Lung (tissue), 12 donors: Measurements from ENCODE around the gene RAMP3. TPM values are rescaled to one million over a fixed set of nuclear protein-coding genes. Genes with fewer than 3 reads are reported as not detected.
A peak's percentile ranks its signal among the peaks of the same experiment; 100 is the strongest.

ENCODE experiments used
- ATAC-seq: fragments of 200-7000 bp; cut with Tn5 transposase; one replicate; pipeline ENCODE4 v1.9.1; 2020; ENCODE audit warnings: moderate number of reproducible peaks; ENCODE audit not compliant: insufficient read depth, low FRiP score
- DNase-seq, 3 donors: peaks; one replicate each; pipeline ENCODE4 v3.0.0-alpha.2; 2013 to 2017
- H3K27ac ChIP-seq, 2 donors: one replicate each; pipeline ENCODE4 v1.5.1; 2013; ENCODE audit warnings: mild to moderate bottlenecking in 2 of 2, moderate library complexity in 2 of 2, control low read depth in 1 of 2, inconsistent platforms in 1 of 2, low read depth in 1 of 2, low read length in 1 of 2
- H3K27me3 ChIP-seq, 3 donors: one replicate each; pipeline ENCODE4 v1.5.1; 2013; ENCODE audit warnings: low read length in 2 of 3; ENCODE audit not compliant: control insufficient read depth in 3 of 3, insufficient read depth in 3 of 3
- H3K36me3 ChIP-seq, 4 donors: one replicate each; pipeline ENCODE4 v1.5.1; 2013; ENCODE audit warnings: low read length in 4 of 4, mild to moderate bottlenecking in 1 of 4, moderate library complexity in 1 of 4; ENCODE audit not compliant: control insufficient read depth in 4 of 4, insufficient read depth in 4 of 4
- H3K4me1 ChIP-seq, 5 donors: one replicate each; pipeline ENCODE4 v1.5.1; 2013; ENCODE audit warnings: low read length in 5 of 5, mild to moderate bottlenecking in 2 of 5, moderate library complexity in 1 of 5; ENCODE audit not compliant: control insufficient read depth in 5 of 5, insufficient read depth in 5 of 5
- H3K4me3 ChIP-seq: one replicate; pipeline ENCODE4 v1.5.1; 2013; ENCODE audit warnings: mild to moderate bottlenecking, control low read depth, moderate library complexity
- H3K9ac ChIP-seq, 2 donors: one replicate each; pipeline ENCODE4 v1.5.1; 2013; ENCODE audit warnings: low read length in 2 of 2, control low read depth in 1 of 2; ENCODE audit not compliant: insufficient read depth in 1 of 2
- H3K9me3 ChIP-seq, 4 donors: one replicate each; pipeline ENCODE4 v1.5.1; 2013; ENCODE audit warnings: low read length in 3 of 4, mild to moderate bottlenecking in 1 of 4, moderate library complexity in 1 of 4; ENCODE audit not compliant: control insufficient read depth in 4 of 4, insufficient read depth in 3 of 4
- WGBS, 2 donors: extraction: QIAGEN DNeasy Blood & Tissue Kit; methylation state at CpG; one replicate each; pipeline ENCODE4 v1.1.7; 2013; 5-methylcytosine and 5-hydroxymethylcytosine counted together
- polyA plus RNA-seq, 2 donors: library from polyadenylated mRNA; stranded (reverse); fragments of 200-250 nt; gene quantifications; one replicate each; pipeline ENCODE4 v1.2.1, GENCODE V29; 2013
- total RNA-seq, 2 donors: library from RNA; depleted of rRNA in 1 of 2; stranded (reverse); fragments of >200 nt in 1 of 2; gene quantifications; one replicate each; pipeline ENCODE4 v1.2.1, GENCODE V29; 2014 to 2021
- TF ChIP-seq, protein P1 (sequence below): IDR thresholded peaks from 2 replicates; pipeline ENCODE4 v1.5.1; 2012; ENCODE audit warnings: mild to moderate bottlenecking; ENCODE audit errors: control extremely low read depth, extremely low read depth
- donor health status: control.
- donor health status: control.
- donor health status: Bipolar disorder and iron deficiency.
- donor health status: healthy.
- donor health status: DM: yes; HTN: yes; CAD: no.

Gene RAMP3
- total and polyA plus RNA-seq, 4 donors: 47.3 to 116 (median 63.3) TPM

DNA sequence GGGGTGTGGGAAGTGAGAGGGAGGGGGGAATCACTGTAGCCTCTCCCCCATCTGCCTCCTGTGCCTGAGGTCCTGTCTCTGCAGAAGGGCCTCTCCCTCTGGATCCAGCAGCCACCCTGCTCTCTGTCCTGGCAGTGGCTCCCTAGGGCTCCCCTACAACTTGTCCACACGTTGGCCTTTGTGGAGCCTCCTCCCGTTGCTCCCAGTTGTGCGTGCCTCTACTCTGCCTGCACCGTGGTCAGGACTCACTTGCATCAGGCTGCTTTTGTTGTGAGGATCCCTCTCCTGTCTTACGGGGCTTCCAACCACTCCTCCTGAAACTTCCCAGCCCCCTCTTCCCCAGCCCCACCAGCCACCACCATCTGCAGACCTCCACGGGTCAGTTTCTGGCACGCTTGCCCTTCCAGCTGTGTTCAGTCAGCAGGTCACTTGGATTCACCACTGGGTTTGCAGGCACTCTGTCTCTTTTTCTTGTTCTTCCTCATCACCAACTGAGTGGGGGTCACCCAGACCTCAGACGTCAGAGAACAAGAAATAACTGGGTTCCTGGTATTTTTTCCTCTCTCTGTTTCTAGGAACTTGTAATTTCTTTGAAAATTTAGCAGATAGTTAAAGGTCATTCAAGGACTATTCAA is 62.3 kb downstream of the RAMP3 start:
- ATAC-seq (no peak), DNase-seq (peak; percentile 76 to 82 (median 78))
- H3K27me3 ChIP-seq: peaks cover 0 to 6% (median 0%) of the 10 kb centered on the region in 3 donors
- TF ChIP-seq, protein P1, sequence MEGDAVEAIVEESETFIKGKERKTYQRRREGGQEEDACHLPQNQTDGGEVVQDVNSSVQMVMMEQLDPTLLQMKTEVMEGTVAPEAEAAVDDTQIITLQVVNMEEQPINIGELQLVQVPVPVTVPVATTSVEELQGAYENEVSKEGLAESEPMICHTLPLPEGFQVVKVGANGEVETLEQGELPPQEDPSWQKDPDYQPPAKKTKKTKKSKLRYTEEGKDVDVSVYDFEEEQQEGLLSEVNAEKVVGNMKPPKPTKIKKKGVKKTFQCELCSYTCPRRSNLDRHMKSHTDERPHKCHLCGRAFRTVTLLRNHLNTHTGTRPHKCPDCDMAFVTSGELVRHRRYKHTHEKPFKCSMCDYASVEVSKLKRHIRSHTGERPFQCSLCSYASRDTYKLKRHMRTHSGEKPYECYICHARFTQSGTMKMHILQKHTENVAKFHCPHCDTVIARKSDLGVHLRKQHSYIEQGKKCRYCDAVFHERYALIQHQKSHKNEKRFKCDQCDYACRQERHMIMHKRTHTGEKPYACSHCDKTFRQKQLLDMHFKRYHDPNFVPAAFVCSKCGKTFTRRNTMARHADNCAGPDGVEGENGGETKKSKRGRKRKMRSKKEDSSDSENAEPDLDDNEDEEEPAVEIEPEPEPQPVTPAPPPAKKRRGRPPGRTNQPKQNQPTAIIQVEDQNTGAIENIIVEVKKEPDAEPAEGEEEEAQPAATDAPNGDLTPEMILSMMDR: no peak
- no peak overlapping the region for H3K9ac ChIP-seq
- no peak overlapping the region for H3K4me3 ChIP-seq
- no peaks in the 10 kb centered on the region for H3K36me3 ChIP-seq
- no peak overlapping the region for H3K27ac ChIP-seq
- WGBS, 2 donors: 61 to 62% methylated on average over 8 of the region's 8 CpGs
- H3K9me3 ChIP-seq: no peaks in the 10 kb centered on the region
- peaks cover 0 to 27% (median 4%) of the 10 kb centered on the region in 5 donors for H3K4me1 ChIP-seq

DNA sequence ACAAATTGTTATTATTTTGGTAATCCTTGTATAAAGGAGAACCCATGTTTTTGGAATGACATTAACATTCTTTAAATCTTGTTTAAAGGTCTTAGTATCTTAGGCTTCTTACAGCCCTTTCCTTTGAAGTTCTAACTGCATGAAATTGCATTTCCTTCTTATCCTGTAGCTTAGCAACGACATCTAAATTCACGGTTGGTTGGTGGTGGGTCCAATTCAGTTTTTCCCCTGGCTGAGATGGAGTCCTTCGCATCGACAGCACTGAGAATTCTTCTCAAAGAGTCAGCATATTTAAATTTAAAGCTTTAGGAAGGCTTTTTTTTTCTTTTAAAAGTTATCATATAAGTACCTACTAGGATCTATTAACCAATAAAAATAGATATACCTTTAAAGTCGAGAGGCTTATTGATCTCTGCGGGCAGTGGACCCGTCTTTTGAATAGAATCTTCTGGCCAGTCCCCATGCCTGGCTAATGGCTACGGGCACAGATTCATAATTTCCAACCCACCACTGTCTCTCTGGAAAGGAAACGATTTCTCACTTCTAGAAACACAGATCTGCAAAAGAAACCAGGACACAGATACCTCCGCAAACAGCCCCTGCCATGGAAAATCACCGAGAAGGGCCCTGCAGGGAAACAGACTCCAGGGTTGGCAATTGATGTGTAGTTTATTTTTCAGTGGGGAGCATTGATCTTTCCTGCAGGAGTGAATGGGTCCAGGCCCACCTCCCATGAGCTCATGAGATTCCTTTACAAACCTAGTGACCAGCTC is 63.4 kb downstream of the RAMP3 start:
- DNase-seq (peak; percentile 24 to 46 (median 39)), ATAC-seq (no peak)
- TF ChIP-seq, protein P1: no peak
- Histone ChIP-seq H3K4me3 (no peak overlapping the region), H3K27ac (no peak overlapping the region), H3K9ac (no peak overlapping the region), H3K27me3 (peaks cover 0 to 3% (median 0%) of the 10 kb centered on the region in 3 donors), H3K4me1 (peaks cover 0 to 27% (median 4%) of the 10 kb centered on the region in 5 donors), H3K9me3 (no peaks in the 10 kb centered on the region), H3K36me3 (no peaks in the 10 kb centered on the region)
- whole genome bisulfite sequencing, 2 donors: 74 to 77% methylated on average over 11 of the region's 11 CpGs

DNA sequence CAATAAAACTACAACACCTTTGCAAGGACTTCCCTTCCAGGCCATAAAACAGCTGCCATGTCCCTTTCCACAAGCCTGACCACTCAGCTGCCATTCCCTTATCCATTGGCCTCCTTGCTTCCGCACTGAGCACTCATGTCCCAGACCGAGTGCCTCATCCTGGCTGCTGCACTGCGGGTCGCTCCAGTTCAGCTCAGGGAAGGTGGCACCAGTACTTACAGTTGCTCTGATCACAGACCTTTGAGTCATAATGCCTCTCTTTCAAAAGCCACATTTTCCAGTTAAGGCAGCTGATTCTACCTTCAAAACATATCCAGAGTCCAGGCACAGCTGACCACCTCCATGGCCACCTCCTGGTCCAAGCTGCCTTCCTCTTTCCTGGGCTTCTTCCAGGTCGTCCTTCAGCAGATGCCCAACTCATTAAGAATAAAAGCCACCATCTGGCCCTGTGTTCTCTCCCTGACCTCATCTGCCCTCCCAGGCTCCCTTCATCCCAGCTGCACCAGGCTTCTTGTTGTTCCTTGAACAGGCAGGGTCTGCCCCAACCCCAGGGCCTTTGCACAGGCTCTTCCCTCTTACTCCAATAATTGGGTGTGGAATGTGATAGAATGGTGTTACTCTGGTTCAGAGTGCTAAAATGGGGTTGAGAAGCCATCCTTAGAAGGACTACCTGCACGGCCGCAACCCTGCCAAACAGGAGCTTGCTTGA is 64.5 kb downstream of the RAMP3 start:
- no peak overlapping the region for H3K9ac ChIP-seq
- ATAC-seq (no peak), DNase-seq (no peak)
- H3K36me3 ChIP-seq: no peaks in the 10 kb centered on the region
- TF ChIP-seq, protein P1: no peak
- H3K4me3 ChIP-seq: no peak overlapping the region
- H3K4me1 ChIP-seq: peaks cover 0 to 27% (median 4%) of the 10 kb centered on the region in 5 donors
- H3K27ac ChIP-seq: no peak overlapping the region
- peaks cover 0 to 3% (median 0%) of the 10 kb centered on the region in 3 donors for H3K27me3 ChIP-seq
- H3K9me3 ChIP-seq: no peaks in the 10 kb centered on the region
- WGBS, 2 donors: 91 to 93% methylated on average over 7 of the region's 7 CpGs
